HepG2 (cell line): Measurements from ENCODE around the gene POMT1. TPM values are rescaled to one million over a fixed set of nuclear protein-coding genes. Genes with fewer than 3 reads are reported as not detected.

ENCODE experiments used
- ATAC-seq: fragments of 200-7000 bp; cut with Tn5 transposase; 3 replicates; pipeline ENCODE4 v1.9.1; 2020; ENCODE audit warnings: mild to moderate bottlenecking, moderate library complexity
- BruUV-seq: library from RNA; stranded (reverse); fragments of 400-500 nt; replicated peaks from 2 replicates; lab custom pipeline; 2021; lab: Mats Ljungman, UMichigan
- CTCF ChIA-PET: fragments of 300-600 bp; formaldehyde crosslinking; extraction: SDS; loops from one replicate; lab custom pipeline; 2021; ENCODE audit warnings: low total read pairs, inconsistent platforms, low intra/inter-chr PET ratio; lab: Yijun Ruan, JAX
- POLR2A ChIA-PET: fragments of 350-600 bp; sonication (Branson Sonifier 250); formaldehyde crosslinking; loops from one replicate; lab custom pipeline; 2020; ENCODE audit warnings: antibody characterized with exemption, inconsistent platforms; lab: Yijun Ruan, JAX
- DNase-seq: peaks from one replicate; pipeline ENCODE4 v3.0.0-alpha.2; 2015; ENCODE audit warnings: low spot score
- FAIRE-seq: peaks from 3 replicates; lab custom pipeline; 2011; peaks lifted over from hg19 to GRCh38; lab: Jason Lieb, UNC
- H2AFZ ChIP-seq: one replicate; pipeline ENCODE4 v1.6.1; 2011; ENCODE audit warnings: low read length, inconsistent platforms
- H3K27ac ChIP-seq: fragments of 300-600 bp; 3 replicates; pipeline ENCODE4 v1.8.0; 2011; ENCODE audit warnings: mixed run types, mild to moderate bottlenecking, mixed read lengths, low read length, inconsistent platforms; ENCODE audit not compliant: insufficient read depth; ENCODE audit errors: extremely low read length
- H3K27me3 ChIP-seq, 2 experiments: fragments of 200-600 bp in 1 of 2; 2 replicates in 1 of 2; 3 replicates in 1 of 2; pipeline versions ENCODE4 v1.6.0 to v1.8.0; 2011; ENCODE audit warnings: low read length in 2 of 2, mild to moderate bottlenecking in 2 of 2, moderate library complexity in 2 of 2, inconsistent platforms in 1 of 2; ENCODE audit not compliant: insufficient read depth in 2 of 2, control insufficient read depth in 1 of 2
- H3K36me3 ChIP-seq, 2 experiments: fragments of 200-600 bp in 1 of 2; replicated peaks in 1 of 2; 2 replicates in 1 of 2; 3 replicates in 1 of 2; pipeline versions ENCODE4 v1.5.1 to v1.8.0; 2011; ENCODE audit warnings: low read length in 2 of 2, inconsistent platforms in 1 of 2; ENCODE audit not compliant: insufficient read depth in 2 of 2, control insufficient read depth in 1 of 2
- H3K4me1 ChIP-seq: 2 replicates; pipeline ENCODE4 v1.5.1; 2012; ENCODE audit warnings: low read length, inconsistent platforms; ENCODE audit not compliant: insufficient read depth
- H3K4me2 ChIP-seq: 2 replicates; pipeline ENCODE4 v1.6.0; 2011; ENCODE audit warnings: low read depth, low read length, inconsistent platforms
- H3K4me3 ChIP-seq, 3 experiments: fragments of 200-600 bp in 1 of 3; sonication (generic), shearing (Covaris generic) in 1 of 3; replicated peaks in 1 of 3; 2 replicates each; pipeline ENCODE4 v1.5.1; 2011 to 2016; ENCODE audit warnings: low read length in 3 of 3, inconsistent platforms in 2 of 3, low read depth in 2 of 3, mild to moderate bottlenecking in 2 of 3, control low read depth in 1 of 3, mixed read lengths in 1 of 3; ENCODE audit not compliant: insufficient read depth in 1 of 3
- H3K79me2 ChIP-seq: one replicate; pipeline ENCODE4 v1.6.1; 2011; ENCODE audit warnings: low read length, inconsistent platforms; ENCODE audit not compliant: insufficient read depth
- H3K9ac ChIP-seq: 2 replicates; pipeline ENCODE4 v1.6.0; 2011; ENCODE audit warnings: mild to moderate bottlenecking, low read depth, low read length, inconsistent platforms; ENCODE audit not compliant: insufficient read depth
- H3K9me3 ChIP-seq: 2 replicates; pipeline ENCODE4 v1.5.1; 2012; ENCODE audit warnings: mild to moderate bottlenecking, low read length
- H4K20me1 ChIP-seq: 2 replicates; pipeline ENCODE4 v1.6.0; 2011; ENCODE audit warnings: inconsistent platforms, mild to moderate bottlenecking, low read length, moderate library complexity; ENCODE audit not compliant: insufficient read depth
- DNMT1 ChIP-seq: sonication (generic); formaldehyde crosslinking; IDR thresholded peaks from 2 replicates; pipeline ENCODE4 v1.5.1; 2020; ENCODE audit warnings: mild to moderate bottlenecking, missing genetic modification reagents
- FOXA1 ChIP-seq, 2 experiments: fragments of 450-650 bp in 1 of 2; sonication (generic) in 1 of 2; formaldehyde crosslinking in 1 of 2; IDR thresholded peaks; 2 replicates each; pipeline versions ENCODE4 v1.4.0 to v1.6.1; 2016 to 2020; ENCODE audit warnings: missing genetic modification reagents in 1 of 2
- FOXJ3 ChIP-seq: sonication (generic); formaldehyde crosslinking; IDR thresholded peaks from 2 replicates; pipeline ENCODE4 v1.4.0; 2020; ENCODE audit warnings: missing genetic modification reagents, mild to moderate bottlenecking, borderline replicate concordance
- HMG20B ChIP-seq: conservative IDR thresholded peaks from 2 replicates; pipeline ENCODE4 v1.6.1; 2016; ENCODE audit warnings: missing genetic modification reagents, missing compliant biosample characterization
- HOXA3 ChIP-seq: sonication (generic); formaldehyde crosslinking; IDR thresholded peaks from 2 replicates; pipeline ENCODE4 v1.5.0; 2020; ENCODE audit warnings: missing genetic modification reagents
- MLX ChIP-seq: IDR thresholded peaks from 2 replicates; pipeline ENCODE4 v1.6.1; 2016
- MTA1 ChIP-seq: sonication (generic); formaldehyde crosslinking; IDR thresholded peaks from 2 replicates; pipeline ENCODE4 v1.4.0; 2020; ENCODE audit warnings: missing genetic modification reagents, mild to moderate bottlenecking, borderline replicate concordance
- MZF1 ChIP-seq: sonication (generic); formaldehyde crosslinking; IDR thresholded peaks from 2 replicates; pipeline ENCODE4 v1.8.1; 2023; ENCODE audit warnings: mild to moderate bottlenecking, missing genetic modification reagents, borderline replicate concordance
- NFKB2 ChIP-seq: sonication (generic); formaldehyde crosslinking; IDR thresholded peaks from 2 replicates; pipeline ENCODE4 v1.4.0; 2020; ENCODE audit warnings: missing genetic modification reagents, borderline replicate concordance
- PATZ1 ChIP-seq: sonication (generic); formaldehyde crosslinking; IDR thresholded peaks from 2 replicates; pipeline ENCODE4 v1.4.0; 2020; ENCODE audit warnings: missing genetic modification reagents
- RELA ChIP-seq: sonication (generic); formaldehyde crosslinking; IDR thresholded peaks from 2 replicates; pipeline ENCODE4 v1.4.0; 2020; ENCODE audit warnings: missing genetic modification reagents
- RFXAP ChIP-seq: sonication (generic); formaldehyde crosslinking; IDR thresholded peaks from 2 replicates; pipeline ENCODE4 v1.4.0; 2020; ENCODE audit warnings: missing genetic modification reagents, borderline replicate concordance
- SALL1 ChIP-seq: sonication (generic); formaldehyde crosslinking; IDR thresholded peaks from 2 replicates; pipeline ENCODE4 v1.8.0; 2022; ENCODE audit warnings: mild to moderate bottlenecking, missing genetic modification reagents
- ZBTB7B ChIP-seq: sonication (generic); formaldehyde crosslinking; IDR thresholded peaks from 2 replicates; pipeline ENCODE4 v1.4.0; 2020; ENCODE audit warnings: missing genetic modification reagents
- ZNF121 ChIP-seq: sonication (generic); formaldehyde crosslinking; IDR thresholded peaks from 2 replicates; pipeline ENCODE4 v1.5.0; 2020; ENCODE audit warnings: mild to moderate bottlenecking, missing genetic modification reagents
- ZNF30 ChIP-seq: sonication (generic); formaldehyde crosslinking; IDR thresholded peaks from 2 replicates; pipeline ENCODE4 v1.5.0; 2020; ENCODE audit warnings: mild to moderate bottlenecking, missing genetic modification reagents
- ZNF451 ChIP-seq: sonication (generic); formaldehyde crosslinking; IDR thresholded peaks from 2 replicates; pipeline ENCODE4 v1.5.0; 2020; ENCODE audit warnings: mild to moderate bottlenecking, missing genetic modification reagents
- ZNF569 ChIP-seq: sonication (generic); formaldehyde crosslinking; IDR thresholded peaks from 2 replicates; pipeline ENCODE4 v1.5.0; 2020; ENCODE audit warnings: mild to moderate bottlenecking, missing genetic modification reagents, moderate library complexity, borderline replicate concordance
- ZNF691 ChIP-seq: sonication (generic); formaldehyde crosslinking; IDR thresholded peaks from 2 replicates; pipeline ENCODE4 v1.4.0; 2020; ENCODE audit warnings: missing genetic modification reagents, low read depth, mild to moderate bottlenecking, borderline replicate concordance
- ZSCAN25 ChIP-seq: sonication (generic); formaldehyde crosslinking; IDR thresholded peaks from 2 replicates; pipeline ENCODE4 v1.8.0; 2022; ENCODE audit warnings: mild to moderate bottlenecking, missing genetic modification reagents
- WGBS: methylation state at CpG from one replicate; pipeline ENCODE4 v1.1.6; 2017; ENCODE audit warnings: low lambda C conversion rate; 5-methylcytosine and 5-hydroxymethylcytosine counted together
- in situ Hi-C: cut with HindIII; loops from 2 replicates; pipeline ENCODE4 v1.10.0; 2017; ENCODE audit warnings: low pct_unique_long_range_greater_than_20kb; ENCODE audit not compliant: extremely low pct_ligation_motif_present
- intact Hi-C: fragments of 100-400 bp; cut with micrococcal nuclease; formaldehyde crosslinking; loops from one replicate; pipeline ENCODE4 v1.10.0; 2022; ENCODE audit not compliant: unreplicated experiment
- polyA plus RNA-seq, 8 experiments: library from polyadenylated mRNA; depleted of rRNA in 3 of 8; stranded (reverse) in 7 of 8; unstranded in 1 of 8; fragments of >200 nt; fragmentation: Illumina TruSeq in 4 of 8; extraction: Trizol in 4 of 8; gene quantifications; 2 replicates each; pipeline versions ENCODE4 v1.2.1 to v1.2.3, GENCODE V29; 2011 to 2016; ENCODE audit warnings: low read depth in 4 of 8, missing spikeins in 1 of 8, mixed read lengths in 1 of 8; ENCODE audit not compliant: insufficient read depth in 1 of 8
- total RNA-seq, 5 experiments: library from RNA; depleted of rRNA; stranded (reverse); fragments of >200 nt; fragmentation: Illumina TruSeq; extraction: Trizol; gene quantifications; 2 replicates each; pipeline ENCODE4 v1.2.3, GENCODE V29; 2016; ENCODE audit warnings: low read depth in 1 of 5

POMT1 gene
- total and polyA plus RNA-seq, 2 of the 13 experiments (the other 11 are each of a cell fraction or from before 2014, with no cell fraction given): 21.6 to 22.7 TPM

GRCh38 chr9:131529597-131530545 lies 27.2 kb downstream of the POMT1 start:
- TSS peak; percentile 47 for BruUV-seq
- intact Hi-C loops (no loop called here), in situ Hi-C loops (no loop called here)
- Histone ChIP-seq H3K9ac (peak overlapping the region; percentile 76), H3K27ac (peak overlapping the region; percentile 42), H3K27me3 (peaks cover 0 to 12% of the 10 kb centered on the region in 2 experiments; a peak in 3 of 5 replicates), H3K4me1 (peaks cover 18% of the 10 kb centered on the region), H3K36me3 (peaks cover 6 to 29% of the 10 kb centered on the region in 2 experiments; a peak in 4 of 5 replicates), H4K20me1 (no peaks in the 10 kb centered on the region), H2AFZ (no peak overlapping the region), H3K9me3 (no peaks in the 10 kb centered on the region), H3K79me2 (peaks cover 6% of the 10 kb centered on the region), H3K4me2 (peak overlapping the region; percentile 98), H3K4me3 (peak overlapping the region; percentile 52 to 87 (median 78))
- FAIRE-seq (no peak), DNase-seq (no peak), ATAC-seq (peak; percentile 45)
- CTCF ChIA-PET: no interaction called here
- POLR2A ChIA-PET: interaction anchor here (0.9 kb wide), 1 partner anchor 156 kb away, joined by 3 read pairs; no protein-coding TSS in a partner anchor
- 45% methylated on average over 4 of the region's 24 CpGs for WGBS
- TF ChIP-seq PATZ1: peak; percentile 37; the same call in 1 of the 2 replicates
- 0 out of 2 replicates have a peak, but pooled peaks have one; percentile 9 for TF ChIP-seq SALL1
- peak; percentile 97 for TF ChIP-seq ZSCAN25 (CRISPR knock-in tag)
- peak; percentile 31; the same call in 1 of the 2 replicates for TF ChIP-seq DNMT1
- 0 out of 2 replicates have a peak, but pooled peaks have one; percentile 58 for TF ChIP-seq NFKB2 (CRISPR knock-in tag)
- TF ChIP-seq MZF1 (CRISPR knock-in tag): 0 out of 2 replicates have a peak, but pooled peaks have one; percentile 58
- no peak for TF ChIP-seq ZNF691 (CRISPR knock-in tag)
- TF ChIP-seq ZNF121 (CRISPR knock-in tag): 0 out of 2 replicates have a peak, but pooled peaks have one; percentile 15
- TF ChIP-seq HOXA3 (CRISPR knock-in tag): 0 out of 2 replicates have a peak, but pooled peaks have one; percentile 16
- TF ChIP-seq RELA (CRISPR knock-in tag): no peak
- TF ChIP-seq ZBTB7B (CRISPR knock-in tag): no peak
- TF ChIP-seq RFXAP (CRISPR knock-in tag): 0 out of 2 replicates have a peak, but pooled peaks have one; percentile 24
- no peak for TF ChIP-seq HMG20B (CRISPR knock-in tag)
- peak; percentile 38; the same call in 1 of the 2 replicates for TF ChIP-seq ZNF30 (CRISPR knock-in tag)
- TF ChIP-seq MLX (CRISPR knock-in tag): no peak
- TF ChIP-seq FOXJ3 (CRISPR knock-in tag): no peak
- 0 out of 2 replicates have a peak, but pooled peaks have one; percentile 33 for TF ChIP-seq ZNF451 (CRISPR knock-in tag)
- peak; percentile 81; the same call in 1 of the 2 replicates for TF ChIP-seq MTA1
- TF ChIP-seq ZNF569: 0 out of 2 replicates have a peak, but pooled peaks have one; percentile 4
- no peak for TF ChIP-seq FOXA1 (IDR thresholded peaks at IDR 0.05)
- no peak for TF ChIP-seq FOXA1 (CRISPR knock-in tag; IDR thresholded peaks at IDR 0.05)
